GM21390 (cell line): ENCODE measurements around the gene HOXB1.

Experiments
- ATAC-seq: cut with Tn5 transposase; IDR thresholded peaks from one replicate; pipeline ENCODE4 v1.9.1; 2021; ENCODE audit not compliant: unreplicated experiment

The HOXB1 gene

DNA sequence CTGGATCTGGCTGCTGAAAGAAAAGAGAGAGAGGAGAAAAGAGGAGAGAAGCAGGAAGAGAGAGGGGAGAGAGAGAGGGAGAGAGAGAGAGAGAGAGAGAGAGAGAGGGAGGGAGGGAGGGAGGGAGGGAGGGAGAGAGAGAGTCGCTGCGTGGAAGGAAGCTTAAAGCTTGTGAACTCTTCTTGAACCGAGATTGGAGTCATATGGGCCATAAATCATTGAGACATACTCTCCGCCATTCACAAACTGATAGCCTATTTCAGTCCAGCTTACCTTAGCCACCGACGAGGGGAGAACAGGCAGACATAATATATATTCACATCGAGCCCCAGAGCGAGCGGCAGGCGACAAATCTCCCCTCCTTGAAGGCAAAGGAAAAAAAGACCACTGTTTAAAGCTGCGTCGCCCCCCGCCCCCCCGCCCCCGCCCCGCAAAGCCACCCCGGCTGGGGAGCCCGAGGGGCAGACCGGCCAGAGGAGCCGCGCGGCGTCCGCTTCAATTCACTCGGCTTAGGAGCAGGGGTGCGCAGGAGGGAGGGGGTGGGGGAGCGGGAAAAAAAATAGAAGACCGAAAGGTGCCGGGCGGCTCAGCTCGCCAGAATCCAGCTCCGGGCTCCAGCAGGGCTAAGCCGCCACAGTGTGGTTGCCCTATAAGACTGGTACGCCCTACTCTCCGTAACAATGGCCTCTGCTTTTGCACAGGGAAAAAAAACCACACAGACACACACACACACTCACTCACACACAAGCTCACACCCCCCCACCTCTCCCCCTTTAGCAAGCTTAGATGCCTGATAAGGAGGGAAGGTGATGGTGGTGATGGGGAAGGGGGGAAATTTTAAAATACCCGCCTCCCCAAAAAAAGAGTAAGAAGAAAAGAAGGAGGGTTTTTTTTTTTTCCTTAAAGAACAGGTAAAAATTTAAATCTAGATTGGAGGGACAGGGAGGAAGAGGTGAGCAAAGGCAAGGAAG, 24.7 kb upstream of the HOXB1 start:
- ATAC-seq = no peak

DNA sequence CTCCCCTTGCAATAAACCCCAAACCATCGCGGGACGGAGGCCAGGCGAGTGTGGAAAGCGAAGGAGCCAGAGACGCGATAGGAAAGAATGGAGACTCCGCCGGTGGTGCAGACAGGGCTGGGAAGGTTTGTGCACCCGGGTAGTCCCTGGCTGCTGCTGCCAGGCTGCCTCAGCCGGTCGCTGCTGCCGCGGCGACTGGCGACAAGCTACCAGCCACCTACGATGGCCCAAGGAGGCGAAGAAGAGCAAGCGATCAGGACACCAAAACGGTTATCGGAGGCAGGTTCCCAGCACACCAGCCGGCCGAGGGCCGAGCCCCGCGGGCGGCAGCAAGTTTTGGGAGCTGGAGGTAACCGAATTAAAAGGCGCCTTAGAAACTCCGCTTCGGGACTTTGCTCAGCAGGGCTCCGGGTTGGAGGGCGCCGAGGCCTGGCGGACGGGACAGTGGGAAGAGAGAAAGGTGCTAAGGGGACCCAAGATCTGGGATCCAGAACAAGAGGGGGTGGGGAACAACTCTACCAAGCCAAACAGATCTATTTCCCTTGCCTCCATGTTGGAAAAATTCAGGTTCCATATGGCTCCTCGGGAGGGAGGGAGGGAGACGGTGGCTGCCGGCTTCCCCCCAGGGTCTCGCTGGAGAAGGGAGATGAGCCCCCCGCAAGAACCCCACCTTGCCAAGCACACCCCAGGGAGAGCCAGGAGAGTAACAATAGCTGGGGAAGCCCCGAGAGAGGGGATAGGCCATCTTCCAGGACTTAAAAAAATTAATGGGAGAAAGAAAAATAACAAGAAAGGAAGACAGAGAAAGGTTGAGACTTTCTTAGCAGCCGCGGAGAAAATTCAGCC, 23.8 kb upstream of the HOXB1 start:
- ATAC-seq = no peak

DNA sequence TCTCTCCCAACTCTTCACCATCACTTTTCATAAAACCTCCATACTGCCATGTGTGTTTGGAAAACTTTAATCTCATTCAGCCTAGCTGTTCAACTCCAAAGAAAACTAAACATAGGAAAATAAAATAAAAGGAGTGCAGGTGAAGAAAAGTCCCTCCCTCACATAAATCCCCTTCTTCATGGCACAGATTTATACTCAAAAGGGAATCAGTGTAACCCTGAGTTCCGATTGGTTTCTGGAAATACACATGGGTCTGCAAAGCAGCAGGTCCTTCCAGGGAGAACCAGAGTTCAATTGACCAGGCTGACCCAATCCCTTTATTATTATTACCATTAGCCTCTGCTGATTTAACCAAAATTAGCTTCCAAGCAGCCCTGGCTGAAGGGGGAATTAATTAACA, 23.0 kb upstream of the HOXB1 start:
- ATAC-seq = no peak

DNA sequence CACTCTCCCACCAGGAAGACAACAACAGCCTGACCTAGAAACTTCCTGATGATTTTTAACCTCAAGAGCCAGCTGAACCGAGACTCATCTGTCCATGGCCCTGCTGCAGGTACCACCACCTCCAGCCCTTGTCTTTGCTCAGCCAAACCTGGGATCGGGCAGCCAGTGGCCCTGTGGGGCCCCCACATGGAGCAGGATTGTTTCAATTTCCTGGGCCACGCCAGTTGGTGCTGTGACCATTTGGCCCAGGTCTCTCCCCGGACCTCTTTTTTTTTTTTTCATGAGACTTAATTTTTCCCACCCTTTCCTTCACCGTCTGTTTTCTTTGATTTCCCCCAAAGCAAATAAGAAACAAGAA, 22.4 kb upstream of the HOXB1 start:
- no peak for ATAC-seq

DNA sequence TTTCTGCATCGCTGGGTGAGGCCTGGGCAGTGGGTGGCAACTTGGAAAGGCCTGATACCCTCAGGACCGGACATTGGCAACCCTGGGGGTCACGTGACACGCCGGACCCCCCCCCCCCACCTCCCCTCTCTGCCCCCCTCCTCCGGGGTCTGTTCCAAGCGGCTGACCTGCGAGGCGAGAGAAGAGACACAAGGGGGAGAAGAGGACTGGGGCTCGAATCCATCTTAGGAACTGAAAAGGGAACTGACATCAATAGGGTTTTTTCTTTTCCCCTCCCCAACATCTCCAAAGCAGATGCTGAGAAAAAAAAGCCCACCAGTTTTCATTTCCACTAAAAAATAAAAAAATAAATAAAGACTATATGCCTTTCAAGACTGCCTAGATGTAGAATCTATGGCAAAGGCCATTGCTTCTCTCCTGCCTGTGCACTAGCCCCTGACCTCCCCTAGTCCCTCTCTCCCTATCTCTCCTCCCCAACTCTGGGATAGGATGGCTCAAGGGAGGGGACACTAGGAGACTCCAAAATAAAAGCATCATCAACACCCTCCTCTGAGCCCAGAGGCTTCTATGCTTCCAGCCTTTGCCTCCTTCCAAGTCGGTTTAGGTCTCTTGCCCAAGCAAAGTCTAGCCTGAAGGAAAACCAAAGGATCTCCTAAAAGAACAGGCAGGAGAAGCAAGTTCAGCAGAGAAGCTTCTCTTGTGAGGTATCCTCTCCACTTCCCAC, 21.8 kb upstream of the HOXB1 start:
- ATAC-seq = no peak

DNA sequence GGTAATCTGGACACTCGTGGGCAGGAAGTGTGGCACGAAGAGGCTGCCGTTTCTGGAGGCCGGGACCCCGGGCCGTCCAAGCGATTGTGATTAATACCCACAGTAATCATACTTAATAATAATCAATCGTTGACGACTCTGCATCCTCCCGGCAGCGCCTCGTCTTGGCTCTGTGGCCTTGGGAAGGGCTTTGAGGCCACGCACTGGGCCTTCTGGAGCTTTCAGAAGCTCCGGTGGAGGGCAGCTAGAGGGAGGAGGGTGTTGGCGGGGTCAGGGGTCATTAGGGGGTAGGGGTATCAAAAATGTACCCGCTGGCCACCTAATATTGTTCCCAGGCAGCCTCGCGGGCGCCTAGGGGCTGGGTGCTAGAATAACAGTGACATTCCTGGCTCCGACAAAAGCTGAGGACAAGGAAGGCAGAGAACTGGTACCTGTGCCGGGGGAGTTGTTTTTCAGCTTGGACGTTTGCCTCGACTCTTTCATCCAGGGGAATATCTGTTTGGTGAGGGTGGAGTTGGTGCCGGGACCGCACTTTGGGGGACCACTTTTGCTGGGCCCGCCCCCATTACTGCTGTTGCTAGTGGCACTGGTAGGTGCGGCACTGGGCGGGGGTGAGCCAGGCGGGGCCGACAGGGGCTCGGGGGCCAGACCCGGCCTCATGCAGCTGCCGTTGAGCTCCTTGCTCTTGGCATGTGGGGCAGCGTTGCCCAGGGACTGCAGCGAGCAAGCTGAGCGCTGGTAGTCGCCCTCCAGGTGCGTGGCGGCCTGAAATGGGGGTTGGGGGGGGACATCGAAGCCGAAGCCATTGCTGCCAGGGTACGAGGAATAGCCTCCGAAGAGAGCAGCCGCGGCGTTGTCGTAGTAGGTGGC, 21.0 kb upstream of the HOXB1 start:
- no peak for ATAC-seq

DNA sequence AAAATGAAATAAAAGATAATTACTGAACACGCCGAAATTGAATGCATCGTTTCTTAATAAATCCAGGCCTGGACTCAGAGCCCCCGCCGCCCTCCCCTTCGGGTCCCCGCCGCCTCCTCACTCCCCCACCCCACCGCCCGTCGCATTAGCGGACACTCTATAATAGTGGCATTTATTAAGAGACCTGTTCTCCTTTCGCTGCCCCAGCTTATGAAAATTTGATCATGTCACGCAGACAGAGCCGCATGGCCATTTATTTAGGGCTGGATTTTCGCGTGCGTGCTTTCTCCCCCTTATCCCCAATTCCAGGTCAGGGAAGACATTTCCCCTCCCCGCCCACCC, 20.4 kb upstream of the HOXB1 start:
- ATAC-seq = no peak

DNA sequence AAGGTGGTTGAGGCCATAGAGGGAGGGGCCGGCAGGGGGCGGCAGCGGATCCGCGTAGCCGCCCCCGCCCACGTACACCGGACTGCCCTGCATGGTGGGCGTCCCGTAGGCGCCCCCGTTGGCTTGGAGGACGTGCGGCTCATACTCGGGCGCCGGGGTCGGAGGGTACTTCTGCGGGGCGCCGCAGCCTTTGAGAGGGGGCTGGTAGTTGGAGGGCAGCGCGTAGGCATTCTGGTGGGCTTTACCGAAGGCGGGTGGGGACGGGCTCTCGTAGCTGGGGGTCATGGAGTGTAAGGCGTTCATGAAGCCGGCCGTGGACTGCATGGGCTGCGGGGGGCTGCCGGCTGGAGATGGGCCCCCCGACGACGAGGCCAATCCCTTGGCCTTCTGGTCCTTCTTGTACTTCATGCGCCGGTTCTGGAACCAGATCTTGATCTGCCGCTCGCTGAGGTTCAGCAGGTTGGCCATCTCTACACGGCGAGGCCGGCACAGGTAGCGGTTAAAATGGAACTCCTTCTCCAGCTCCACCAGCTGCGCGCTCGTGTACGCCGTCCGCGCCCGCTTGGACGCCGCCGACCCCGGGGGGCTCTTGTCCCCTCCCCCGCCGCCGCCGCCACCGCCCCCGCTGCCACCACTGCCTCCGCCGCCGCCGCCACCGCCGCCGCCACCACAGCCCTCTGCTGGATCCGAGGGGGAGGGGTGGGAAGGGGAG, 19.8 kb upstream of the HOXB1 start:
- ATAC-seq = no peak

DNA sequence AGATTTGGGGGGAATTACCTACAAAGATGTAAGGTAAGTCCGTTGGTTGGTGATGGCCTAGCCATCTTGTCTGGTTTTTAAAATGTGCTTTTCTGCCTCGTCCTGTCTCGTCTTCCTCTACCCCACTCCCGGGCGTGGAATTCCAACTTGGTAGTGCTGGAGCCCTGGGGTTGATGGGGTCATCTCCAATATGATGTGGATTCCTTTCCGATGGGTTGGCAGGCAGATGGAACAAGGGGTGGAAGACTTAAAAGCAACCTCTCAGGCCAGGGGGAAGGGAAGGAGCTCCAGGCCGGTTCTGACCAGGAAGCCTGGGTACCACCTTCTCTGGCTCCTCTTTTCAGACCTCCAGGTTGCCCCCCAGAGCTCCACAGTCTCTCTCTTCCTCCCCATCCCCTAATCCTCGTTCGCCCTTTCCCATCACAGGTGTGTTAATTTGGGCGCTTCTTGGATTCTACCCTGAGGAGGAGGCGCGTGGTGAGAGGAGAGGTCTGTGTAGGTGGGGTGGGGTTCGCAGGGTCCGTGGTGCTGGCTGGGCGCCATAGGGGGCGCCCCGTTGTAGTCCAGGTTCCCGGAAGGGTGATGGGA, 19.2 kb upstream of the HOXB1 start:
- ATAC-seq = no peak

DNA sequence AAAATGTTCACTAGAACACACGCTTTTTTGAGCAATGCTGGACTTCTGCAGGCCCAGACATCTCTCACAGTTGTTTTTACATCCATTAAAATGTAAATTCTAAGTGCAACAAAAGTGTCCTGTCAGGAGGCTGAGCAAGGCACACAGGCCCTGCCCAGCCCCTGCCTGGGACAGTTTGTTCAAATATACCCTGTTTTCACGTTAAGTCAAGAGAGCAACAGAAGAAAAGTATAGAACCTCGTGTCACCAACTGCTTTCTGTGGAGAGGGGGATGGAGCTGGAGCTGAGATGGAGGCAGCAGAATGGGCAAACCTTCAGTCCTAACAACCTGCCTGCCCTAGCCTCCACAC, 18.4 kb upstream of the HOXB1 start:
- no peak for ATAC-seq

DNA sequence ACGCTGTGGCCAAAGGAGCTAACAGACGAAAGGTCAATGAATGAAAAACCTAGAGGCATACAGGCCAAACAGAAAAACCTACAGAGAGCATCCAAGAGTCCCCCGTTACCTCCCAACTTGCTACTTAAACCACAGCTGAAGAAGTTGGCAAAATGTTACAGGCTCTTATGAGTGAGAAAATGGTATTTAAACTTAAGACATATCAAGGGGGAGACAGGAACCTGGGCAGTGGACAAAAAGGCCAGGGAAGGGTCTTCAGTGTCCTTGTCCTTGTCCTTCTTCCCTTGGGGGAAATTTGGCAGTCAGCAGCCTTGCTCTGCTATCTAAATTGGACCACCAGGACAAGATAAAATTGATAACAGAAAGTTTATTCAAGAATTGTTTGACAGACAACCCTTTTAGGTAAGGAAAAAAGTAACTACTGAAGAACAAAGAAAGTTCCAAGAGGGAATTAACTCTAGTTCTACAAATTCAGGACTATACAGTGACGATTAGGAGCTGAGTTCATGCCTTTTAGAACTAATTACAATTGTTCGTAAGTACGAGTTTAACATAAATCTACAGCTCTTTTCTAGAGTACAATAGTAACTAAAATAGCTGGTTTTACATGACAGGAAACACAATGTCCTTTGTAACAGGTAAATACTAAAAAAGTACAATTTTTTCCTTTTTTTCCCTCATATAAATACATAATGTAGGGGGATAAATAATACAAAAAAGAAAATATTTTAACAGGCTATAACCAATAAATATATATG, 17.9 kb upstream of the HOXB1 start:
- no peak for ATAC-seq

DNA sequence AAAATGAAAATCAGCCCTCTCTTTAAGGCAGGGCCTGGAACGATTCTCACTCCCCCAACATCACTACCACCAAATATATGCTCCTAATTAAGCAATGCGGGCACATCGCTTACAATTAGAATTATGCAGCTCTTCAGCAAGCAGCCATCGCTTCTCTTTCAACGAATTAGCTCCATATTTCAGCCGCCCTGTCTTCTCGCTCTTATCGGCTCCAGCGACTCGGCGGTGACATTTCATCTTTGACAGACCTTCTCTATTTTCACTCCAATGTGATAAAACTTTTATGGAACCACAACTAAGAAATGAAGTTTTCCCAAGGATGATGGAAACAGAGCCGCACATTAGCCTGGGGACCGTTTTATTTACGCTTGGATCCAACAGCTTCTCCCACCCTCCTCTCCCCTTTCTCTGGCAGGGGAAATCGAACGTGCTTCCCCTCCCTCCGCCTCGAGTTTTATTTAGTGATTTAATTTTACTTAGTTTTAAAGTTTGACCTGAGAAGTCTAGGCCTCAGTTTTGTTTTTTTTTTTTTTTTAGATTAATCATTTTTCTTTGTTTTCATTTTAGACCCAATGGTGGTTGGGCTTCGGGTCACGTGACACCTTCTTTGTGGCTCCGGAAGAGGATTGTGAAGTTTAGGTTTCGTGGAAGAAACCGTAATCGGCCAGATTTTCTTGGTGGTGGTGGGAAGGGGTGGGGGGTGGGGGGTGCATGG, 17.2 kb upstream of the HOXB1 start:
- ATAC-seq = no peak

DNA sequence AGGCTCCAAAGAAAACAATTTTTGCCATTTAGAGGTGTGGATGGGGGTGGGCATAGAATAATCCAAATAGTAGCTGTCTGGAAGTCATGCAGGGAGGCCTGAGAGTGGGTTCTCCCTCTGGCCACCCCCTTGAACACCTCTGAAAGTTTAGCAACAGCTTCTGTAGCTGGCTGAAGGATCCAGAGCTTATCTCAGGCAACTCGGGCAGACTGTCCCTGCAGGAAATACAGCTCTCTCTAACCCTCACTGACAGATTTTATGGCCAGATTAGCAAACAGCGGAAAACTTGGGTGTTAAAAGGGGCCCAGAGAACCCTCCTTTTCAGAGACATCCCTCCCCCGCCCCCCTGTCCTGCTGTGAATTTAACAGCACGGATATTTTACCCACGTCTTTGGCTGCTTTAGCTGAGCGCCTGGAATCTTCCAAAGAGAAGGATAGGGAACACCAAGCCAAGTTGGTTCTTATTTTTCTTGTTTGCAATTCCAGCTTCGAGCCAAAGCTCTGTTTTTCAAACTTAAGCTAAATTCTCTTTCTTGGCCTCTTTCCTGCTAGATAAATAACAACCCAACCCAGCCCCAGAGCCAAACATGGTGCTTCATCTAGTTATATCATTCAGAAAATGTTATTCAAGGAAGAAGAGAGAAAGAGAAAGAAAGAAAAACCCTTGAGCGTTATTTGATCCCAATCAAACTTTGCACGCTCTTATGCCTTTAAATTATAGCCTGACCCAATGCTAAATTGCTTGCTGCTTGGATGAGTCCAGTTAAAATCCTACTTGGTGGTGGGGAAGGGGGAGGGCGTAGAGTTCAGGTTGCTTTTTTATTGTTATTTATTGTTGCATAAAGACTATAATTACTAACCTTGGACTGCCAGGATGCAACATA, 16.4 kb upstream of the HOXB1 start:
- ATAC-seq = no peak

DNA sequence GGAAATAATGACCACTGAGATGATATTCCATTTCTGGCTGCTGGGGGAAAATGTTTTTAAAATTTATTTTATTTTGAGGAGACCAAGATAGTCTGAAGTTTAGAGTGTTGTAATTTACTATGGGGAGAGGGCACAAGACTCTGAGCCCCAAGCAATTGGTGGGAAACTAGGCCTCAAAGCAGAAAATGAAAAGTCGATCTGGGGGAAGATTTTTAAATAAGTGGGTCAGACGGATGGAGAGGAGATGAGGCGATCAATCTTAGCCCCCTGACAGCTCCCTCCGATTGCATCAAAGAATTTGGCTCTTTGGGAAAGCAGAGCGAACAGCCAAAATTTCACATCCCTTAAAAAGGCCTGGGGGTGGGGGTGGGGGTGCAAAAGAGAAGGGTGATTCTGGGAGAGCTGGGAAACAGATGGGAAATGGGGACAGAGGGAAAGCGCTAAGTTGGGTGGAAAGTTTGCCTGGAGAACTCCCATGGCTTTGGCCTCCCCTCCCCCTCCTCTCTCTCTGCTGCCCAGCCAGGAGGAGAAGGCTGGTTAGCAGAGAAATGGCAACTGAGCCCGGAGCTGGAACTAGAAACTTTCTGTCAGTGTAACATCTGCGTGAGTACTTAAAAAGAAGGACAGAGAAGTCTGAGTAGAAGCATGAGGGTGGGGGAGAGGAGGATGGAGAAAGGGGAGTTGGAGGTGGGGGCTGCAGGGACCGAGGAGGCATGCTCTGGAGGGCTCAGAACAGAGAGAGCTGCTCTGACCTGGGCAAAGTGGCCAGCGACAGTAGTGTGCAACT, 15.5 kb upstream of the HOXB1 start:
- ATAC-seq = no peak

DNA sequence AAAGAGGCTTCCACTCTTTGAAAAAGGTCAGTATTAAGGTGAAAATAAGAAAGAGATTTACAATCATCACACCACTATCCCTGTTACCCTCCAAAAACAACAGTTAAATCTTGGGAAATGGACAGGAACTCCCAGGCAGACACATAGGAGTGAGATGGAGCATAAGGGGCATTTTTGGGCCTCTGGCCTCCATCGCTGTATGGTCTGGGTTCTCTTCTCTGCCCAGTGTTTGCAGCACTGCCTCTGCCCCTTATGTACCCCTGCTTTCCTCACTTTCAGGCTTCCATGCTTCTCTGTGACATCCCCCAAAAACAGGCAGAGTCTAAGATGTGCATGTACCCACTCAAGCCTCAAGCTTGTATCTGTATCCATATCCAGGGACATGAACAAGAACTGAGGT, 14.7 kb upstream of the HOXB1 start:
- no peak for ATAC-seq

DNA sequence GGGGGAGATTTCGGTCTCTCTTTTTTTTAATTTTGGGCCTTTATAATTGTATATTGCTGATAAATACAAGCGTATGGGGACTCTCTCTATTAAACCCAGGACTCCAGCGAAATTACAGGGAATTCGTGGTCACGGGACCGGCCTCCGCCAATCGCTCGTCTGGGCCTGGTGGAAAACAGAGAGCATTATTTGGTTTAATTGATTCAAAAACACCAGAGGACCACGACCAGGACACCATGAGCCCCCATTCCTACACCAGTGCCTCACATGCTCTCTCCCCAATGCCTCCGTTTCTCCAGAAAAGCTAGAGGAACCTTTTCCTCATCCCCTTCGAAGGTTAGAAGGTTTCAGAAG, 14.2 kb upstream of the HOXB1 start, which contains the start of gene HOXB2:
Gene HOXB2, minus strand, starts transcription at position 88 of the 354 bp plus-strand sequence. CDS start 198 bp downstream, outside the sequence.
- no peak for ATAC-seq
